Subcutaneous abdominal adipose tissue (tissue), 5 donors: ENCODE measurements around the gene SLPI.

ENCODE experiments used
- H3K27ac ChIP-seq: one replicate; pipeline ENCODE4 v1.7.0; 2013; ENCODE audit warnings: low read depth, mild to moderate bottlenecking, inconsistent platforms, low read length, moderate library complexity
- H3K27me3 ChIP-seq, 5 donors: one replicate each; pipeline ENCODE4 v1.7.0; 2013; ENCODE audit warnings: low read length in 5 of 5, inconsistent platforms in 1 of 5; ENCODE audit not compliant: control insufficient read depth in 5 of 5, insufficient read depth in 4 of 5
- H3K36me3 ChIP-seq, 5 donors: one replicate each; pipeline ENCODE4 v1.7.0; 2013; ENCODE audit warnings: low read length in 5 of 5; ENCODE audit not compliant: control insufficient read depth in 5 of 5, insufficient read depth in 5 of 5
- H3K4me1 ChIP-seq, 5 donors: one replicate each; pipeline ENCODE4 v1.7.0; 2013; ENCODE audit warnings: low read length in 5 of 5, mild to moderate bottlenecking in 3 of 5, moderate library complexity in 1 of 5; ENCODE audit not compliant: control insufficient read depth in 5 of 5, insufficient read depth in 5 of 5
- H3K4me3 ChIP-seq, 5 donors: one replicate each; pipeline ENCODE4 v1.7.0; 2013; ENCODE audit warnings: low read length in 5 of 5, low read depth in 1 of 5
- H3K9ac ChIP-seq, 5 donors: one replicate each; pipeline ENCODE4 v1.7.0; 2013; ENCODE audit warnings: low read length in 5 of 5, mild to moderate bottlenecking in 4 of 5, moderate library complexity in 3 of 5
- H3K9me3 ChIP-seq, 5 donors: one replicate each; pipeline ENCODE4 v1.7.0; 2013; ENCODE audit warnings: low read length in 5 of 5; ENCODE audit not compliant: control insufficient read depth in 5 of 5
- donor health status: healthy.
- donor health status: healthy.
- donor health status: healthy.
- donor health status: healthy.
- donor health status: healthy.

Gene SLPI

GRCh38 chr20:45254383-45255262, at the start of gene SLPI:
Gene SLPI (minus strand): TSS chr20:45254564. CDS start chr20:45254543, 21 bp downstream.
- Histone ChIP-seq H3K9ac (no peak within 1 kb of the TSS), H3K4me3 (peak within 1 kb of the TSS in 2 of 5 donors; percentile 12 to 26), H3K27ac (no peak within 1 kb of the TSS), H3K4me1 (peaks cover 2 to 13% (median 9%) of the 10 kb centered on the region in 5 donors), H3K36me3 (no peaks in the 10 kb centered on the region), H3K9me3 (no peaks in the 10 kb centered on the region), H3K27me3 (peaks cover 0 to 10% (median 2%) of the 10 kb centered on the region in 5 donors)

- Histone ChIP-seq H3K4me3 (no peak overlapping the region), H3K27me3 (peaks cover 0 to 48% (median 38%) of the 10 kb centered on the region in 5 donors), H3K9me3 (no peaks in the 10 kb centered on the region), H3K36me3 (no peaks in the 10 kb centered on the region), H3K4me1 (peaks cover 0 to 12% (median 9%) of the 10 kb centered on the region in 5 donors), H3K27ac (no peak overlapping the region), H3K9ac (no peak overlapping the region)
Observed at GRCh38 chr20:45303586-45304463, 49.5 kb upstream of the SLPI start.

GRCh38 chr20:45301824-45302271, 47.5 kb upstream of the SLPI start:
- H3K4me3 ChIP-seq = no peak overlapping the region
- no peak overlapping the region for H3K9ac ChIP-seq
- H3K9me3 ChIP-seq = no peaks in the 10 kb centered on the region
- peaks cover 0 to 33% (median 30%) of the 10 kb centered on the region in 5 donors for H3K27me3 ChIP-seq
- H3K4me1 ChIP-seq = peaks cover 0 to 7% (median 3%) of the 10 kb centered on the region in 5 donors
- no peak overlapping the region for H3K27ac ChIP-seq
- no peaks in the 10 kb centered on the region for H3K36me3 ChIP-seq

GRCh38 chr20:45300961-45301360, 46.6 kb upstream of the SLPI start:
- no peak overlapping the region for H3K27ac ChIP-seq
- no peak overlapping the region for H3K9ac ChIP-seq
- no peak overlapping the region for H3K4me3 ChIP-seq
- H3K4me1 ChIP-seq = no peaks in the 10 kb centered on the region
- peaks cover 3 to 27% (median 22%) of the 10 kb centered on the region in 5 donors for H3K27me3 ChIP-seq
- no peaks in the 10 kb centered on the region for H3K36me3 ChIP-seq
- H3K9me3 ChIP-seq = no peaks in the 10 kb centered on the region

GRCh38 chr20:45299786-45300185, 45.4 kb upstream of the SLPI start:
- Histone ChIP-seq H3K27ac (no peak overlapping the region), H3K27me3 (peaks cover 3 to 24% (median 17%) of the 10 kb centered on the region in 5 donors), H3K9ac (no peak overlapping the region), H3K9me3 (no peaks in the 10 kb centered on the region), H3K4me3 (no peak overlapping the region), H3K36me3 (no peaks in the 10 kb centered on the region), H3K4me1 (no peaks in the 10 kb centered on the region)

GRCh38 chr20:45297786-45298497, 43.6 kb upstream of the SLPI start:
- no peak overlapping the region for H3K27ac ChIP-seq
- no peak overlapping the region for H3K4me3 ChIP-seq
- peaks cover 2 to 12% (median 11%) of the 10 kb centered on the region in 5 donors for H3K4me1 ChIP-seq
- peaks cover 2 to 12% (median 6%) of the 10 kb centered on the region in 5 donors for H3K27me3 ChIP-seq
- H3K9ac ChIP-seq = no peak overlapping the region
- no peaks in the 10 kb centered on the region for H3K36me3 ChIP-seq
- H3K9me3 ChIP-seq = no peaks in the 10 kb centered on the region

- Histone ChIP-seq H3K4me1 (peaks cover 2 to 19% (median 13%) of the 10 kb centered on the region in 5 donors), H3K27me3 (peaks cover 4 to 14% (median 6%) of the 10 kb centered on the region in 5 donors), H3K9ac (no peak overlapping the region), H3K36me3 (no peaks in the 10 kb centered on the region), H3K9me3 (no peaks in the 10 kb centered on the region), H3K27ac (no peak overlapping the region), H3K4me3 (no peak overlapping the region)
Observed at GRCh38 chr20:45294659-45295058, 40.3 kb upstream of the SLPI start.

GRCh38 chr20:45294003-45294368, 39.6 kb upstream of the SLPI start:
- Histone ChIP-seq H3K27ac (no peak overlapping the region), H3K4me1 (peaks cover 2 to 19% (median 13%) of the 10 kb centered on the region in 5 donors), H3K27me3 (peaks cover 4 to 14% (median 6%) of the 10 kb centered on the region in 5 donors), H3K9ac (peak overlapping the region in 2 of 5 donors; percentile 56 to 68), H3K36me3 (no peaks in the 10 kb centered on the region), H3K9me3 (no peaks in the 10 kb centered on the region), H3K4me3 (peak overlapping the region in 4 of 5 donors; percentile 61 to 70 (median 67))
